K562 (cell line): ENCODE measurements around the gene NKG7. TPM values are rescaled to one million over a fixed set of nuclear protein-coding genes. Genes with fewer than 3 reads are reported as not detected.

Source experiments
- ATAC-seq: fragments of 200-7000 bp; cut with Tn5 transposase; 3 replicates; pipeline ENCODE4 v1.9.1; 2020; ENCODE audit warnings: moderate library complexity
- BruUV-seq: library from RNA; stranded (reverse); fragments of 400-500 nt; replicated peaks from 2 replicates; lab custom pipeline; 2021; lab: Mats Ljungman, UMichigan
- CTCF ChIA-PET: fragments of 300-600 bp; formaldehyde crosslinking; extraction: SDS; loops from one replicate; lab custom pipeline; 2021; ENCODE audit warnings: low intra/inter-chr PET ratio; lab: Yijun Ruan, JAX
- POLR2A ChIA-PET: fragments of 300-600, 350-650 bp; sonication (Branson Sonifier 250); formaldehyde crosslinking; extraction: SDS; loops from one replicate; lab custom pipeline; 2021; ENCODE audit warnings: antibody characterized with exemption, inconsistent platforms; lab: Yijun Ruan, JAX
- DNase-seq, 4 experiments: peaks; one replicate each; pipeline versions ENCODE4 v3.0.0 to v3.0.0-alpha.2; 2011 to 2018; ENCODE audit warnings: low spot score in 3 of 4, mixed read lengths in 3 of 4; ENCODE audit errors: extremely low read depth in 1 of 4
- FAIRE-seq: peaks from 2 replicates; lab custom pipeline; 2011; peaks lifted over from hg19 to GRCh38; lab: Jason Lieb, UNC
- H2AFZ ChIP-seq: 2 replicates; pipeline ENCODE4 v1.6.0; 2011; ENCODE audit warnings: low read depth, low read length, control low read depth, inconsistent platforms
- H3K27ac ChIP-seq: fragments of 200-600 bp; 3 replicates; pipeline ENCODE4 v1.8.0; 2011; ENCODE audit warnings: low read depth, mild to moderate bottlenecking, control low read depth, inconsistent platforms, low read length, moderate library complexity, mixed read lengths; ENCODE audit errors: extremely low read depth
- H3K27me3 ChIP-seq, 2 experiments: fragments of 300-600 bp in 1 of 2; 2 replicates in 1 of 2; 3 replicates in 1 of 2; pipeline versions ENCODE4 v1.6.0 to v1.8.0; 2011; ENCODE audit warnings: inconsistent platforms in 2 of 2, low read length in 2 of 2, mild to moderate bottlenecking in 1 of 2, mixed read lengths in 1 of 2, moderate library complexity in 1 of 2; ENCODE audit not compliant: control insufficient read depth in 2 of 2, insufficient read depth in 2 of 2
- H3K36me3 ChIP-seq: fragments of 300-600 bp; 3 replicates; pipeline ENCODE4 v1.8.0; 2011; ENCODE audit warnings: mild to moderate bottlenecking, low read length, inconsistent platforms; ENCODE audit not compliant: control insufficient read depth, insufficient read depth
- H3K4me1 ChIP-seq, 2 experiments: fragments of 200-600 bp in 1 of 2; replicated peaks in 1 of 2; 2 replicates in 1 of 2; 3 replicates in 1 of 2; pipeline versions ENCODE4 v1.5.1 to v1.8.0; 2011; ENCODE audit warnings: inconsistent platforms in 2 of 2, low read length in 2 of 2, mild to moderate bottlenecking in 1 of 2, mixed read lengths in 1 of 2, moderate library complexity in 1 of 2; ENCODE audit not compliant: control insufficient read depth in 2 of 2, insufficient read depth in 2 of 2
- H3K4me2 ChIP-seq: 2 replicates; pipeline ENCODE4 v1.6.1; 2011; ENCODE audit warnings: low read length, control low read depth, inconsistent platforms, mixed read lengths; ENCODE audit not compliant: insufficient read depth
- H3K4me3 ChIP-seq: fragments of 200-600 bp; sonication (generic), shearing (Covaris generic); 2 replicates; pipeline ENCODE4 v1.5.1; 2016; ENCODE audit warnings: control low read depth, inconsistent platforms
- H3K79me2 ChIP-seq: fragments of 200-600 bp; 3 replicates; pipeline ENCODE4 v1.8.0; 2011; ENCODE audit warnings: low read length, inconsistent platforms; ENCODE audit not compliant: control insufficient read depth, insufficient read depth
- H3K9ac ChIP-seq, 2 experiments: 2 replicates each; pipeline versions ENCODE4 v1.6.0 to v1.6.1; 2011; ENCODE audit warnings: low read depth in 2 of 2, low read length in 2 of 2, control low read depth in 1 of 2, inconsistent platforms in 1 of 2, mild to moderate bottlenecking in 1 of 2, mixed read lengths in 1 of 2; ENCODE audit not compliant: insufficient read depth in 1 of 2
- H3K9me1 ChIP-seq: one replicate; pipeline ENCODE4 v1.6.0; 2011; ENCODE audit warnings: inconsistent platforms, mild to moderate bottlenecking, low read length, moderate library complexity; ENCODE audit not compliant: control insufficient read depth, insufficient read depth
- H3K9me3 ChIP-seq: replicated peaks from 2 replicates; pipeline ENCODE4 v1.5.1; 2011; ENCODE audit warnings: low read depth, low read length, inconsistent platforms; ENCODE audit not compliant: control insufficient read depth, insufficient read depth
- H4K20me1 ChIP-seq: replicated peaks from 2 replicates; pipeline ENCODE4 v1.6.1; 2011; ENCODE audit warnings: low read length, inconsistent platforms, mixed read lengths; ENCODE audit not compliant: control insufficient read depth, insufficient read depth
- CUX1 ChIP-seq: fragments of 200-800 bp; sonication (Bioruptor generic); IDR thresholded peaks from 2 replicates; pipeline ENCODE4 v1.6.1; 2016; ENCODE audit warnings: missing genetic modification characterization, missing compliant biosample characterization
- HNRNPK ChIP-seq: fragments of 200-400 bp; formaldehyde crosslinking; IDR thresholded peaks from one replicate; pipeline ENCODE4 v1.6.1; 2018; ENCODE audit warnings: mild to moderate bottlenecking, low read depth, low read length; ENCODE audit not compliant: poor library complexity, severe bottlenecking
- POLR2AphosphoS2 ChIP-seq: IDR thresholded peaks from 2 replicates; pipeline ENCODE4 v1.6.1; 2012; ENCODE audit warnings: low read length, improper control_type of control experiment
- SAFB2 ChIP-seq: fragments of 200-400 bp; formaldehyde crosslinking; IDR thresholded peaks from 2 replicates; pipeline ENCODE4 v1.6.1; 2018; ENCODE audit warnings: borderline replicate concordance, low read length, low read depth, moderate library complexity; ENCODE audit not compliant: severe bottlenecking
- ZNF316 ChIP-seq: fragments of 450-650 bp; IDR thresholded peaks from 2 replicates; pipeline ENCODE4 v1.6.1; 2016
- ZNF75A ChIP-seq: fragments of 450-650 bp; formaldehyde crosslinking; IDR thresholded peaks from 2 replicates; pipeline ENCODE4 v1.4.0; 2020; ENCODE audit warnings: mild to moderate bottlenecking
- WGBS: fragments of 100-300 bp; shearing (Covaris generic); methylation state at CpG from one replicate; pipeline ENCODE4 v1.1.6; 2016; ENCODE audit warnings: low coverage, mixed read lengths; ENCODE audit not compliant: insufficient coverage; ENCODE audit errors: missing lambda C conversion rate; 5-methylcytosine and 5-hydroxymethylcytosine counted together
- in situ Hi-C: fragments of 300-500 bp; cut with MboI; formaldehyde crosslinking; loops from 4 replicates; pipeline ENCODE4 v1.15.0; 2018; ENCODE audit warnings: inconsistent platforms, mixed read lengths
- intact Hi-C: fragments of 100-400 bp; cut with micrococcal nuclease; formaldehyde crosslinking; loops from 2 replicates; pipeline ENCODE4 v1.14.2; 2022
- polyA plus RNA-seq, 8 experiments: library from polyadenylated mRNA; depleted of rRNA in 4 of 8; stranded (reverse) in 5 of 8; unstranded in 3 of 8; fragments of >200 nt; fragmentation: Nextera tagmentation in 2 of 8; fragmentation: Illumina TruSeq in 1 of 8; extraction: Ambion mirVana in 2 of 8; extraction: Trizol in 1 of 8; gene quantifications; 2 replicates each; pipeline versions ENCODE4 v1.2.1 to v1.2.3, GENCODE V29; 2011 to 2014; ENCODE audit warnings: inconsistent platforms in 1 of 8, missing spikeins in 1 of 8
- total RNA-seq, 7 experiments: library from RNA; depleted of rRNA in 6 of 7; stranded (reverse); fragments of >200 nt in 6 of 7; fragmentation: Illumina TruSeq in 2 of 7; extraction: Trizol in 2 of 7; gene quantifications; 2 replicates each; pipeline versions ENCODE4 v1.2.1 to v1.2.3, GENCODE V29; 2011 to 2021; ENCODE audit warnings: low replicate concordance in 1 of 7
- TF ChIP-seq, protein P1 (sequence below): fragments of 250-450 bp; sonication (Bioruptor Pico); IDR thresholded peaks from 2 replicates; pipeline ENCODE4 v1.8.0; 2022; ENCODE audit warnings: inconsistent platforms, mild to moderate bottlenecking, moderate library complexity, borderline replicate concordance
- TF ChIP-seq, protein P2 (sequence below): fragments of 250-450 bp; sonication (Bioruptor Pico); IDR thresholded peaks from 2 replicates; pipeline ENCODE4 v1.4.0; 2020

Gene NKG7
- total and polyA plus RNA-seq, 9 of the 15 experiments (the other 6 are each of a cell fraction or from before 2014, with no cell fraction given), result 0.30 to 0.70 (median 0.51) TPM; not detected in 2

DNA sequence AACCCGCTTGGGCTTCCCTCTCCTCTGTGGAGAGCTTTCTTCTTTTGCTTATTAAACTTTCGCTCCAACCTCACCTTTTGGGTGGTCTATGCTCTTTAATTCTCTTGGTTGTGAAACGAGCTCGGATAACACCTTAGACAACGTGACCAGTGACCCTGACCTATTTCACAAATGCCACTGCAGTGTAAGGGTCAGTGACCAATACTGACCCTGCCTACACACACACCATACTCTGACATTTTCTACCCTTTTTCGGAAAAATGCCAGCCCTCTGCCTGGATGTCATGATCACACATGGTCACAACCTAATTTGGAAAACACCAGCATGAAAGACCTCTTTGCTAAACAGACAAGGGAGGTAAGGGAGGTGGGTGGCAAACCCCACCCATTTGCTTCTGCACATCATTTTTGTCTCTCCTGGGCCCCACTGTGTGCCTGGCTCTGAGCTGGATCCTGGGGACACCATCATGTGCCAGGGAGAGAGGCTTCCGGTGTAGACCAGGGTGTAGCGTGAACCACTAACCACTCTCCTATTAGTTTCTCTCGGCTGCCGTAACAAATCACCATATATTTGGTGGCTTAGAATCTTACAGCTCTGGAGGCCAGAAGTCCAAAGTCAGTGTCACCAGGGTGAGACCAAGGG is 16.2 kb downstream of the NKG7 start (continued):
- TF ChIP-seq POLR2AphosphoS2, result no peak
- TF ChIP-seq, protein P1, sequence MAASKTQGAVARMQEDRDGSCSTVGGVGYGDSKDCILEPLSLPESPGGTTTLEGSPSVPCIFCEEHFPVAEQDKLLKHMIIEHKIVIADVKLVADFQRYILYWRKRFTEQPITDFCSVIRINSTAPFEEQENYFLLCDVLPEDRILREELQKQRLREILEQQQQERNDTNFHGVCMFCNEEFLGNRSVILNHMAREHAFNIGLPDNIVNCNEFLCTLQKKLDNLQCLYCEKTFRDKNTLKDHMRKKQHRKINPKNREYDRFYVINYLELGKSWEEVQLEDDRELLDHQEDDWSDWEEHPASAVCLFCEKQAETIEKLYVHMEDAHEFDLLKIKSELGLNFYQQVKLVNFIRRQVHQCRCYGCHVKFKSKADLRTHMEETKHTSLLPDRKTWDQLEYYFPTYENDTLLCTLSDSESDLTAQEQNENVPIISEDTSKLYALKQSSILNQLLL (CRISPR knock-in tag), result no peak
- TF ChIP-seq ZNF316, result no peak
- TF ChIP-seq SAFB2, result no peak
- no peak for TF ChIP-seq HNRNPK
- TF ChIP-seq ZNF75A (CRISPR knock-in tag), result no peak

GRCh38 chr19:51354742-51355148 is 17.7 kb downstream of the NKG7 start:
- 14% methylated on average over 8 of the region's 8 CpGs for WGBS
- H3K4me2 ChIP-seq, result peak overlapping the region; percentile 32
- DNase-seq (no peak), ATAC-seq (no peak), FAIRE-seq (peak; percentile 35)
- no peak overlapping the region for H3K4me3 ChIP-seq
- ChIA-PET CTCF (no interaction called here), POLR2A (interaction anchor here (0.8 to 1.7 kb wide), 5 partner anchors 9 to 14 kb away, joined by 3 to 7 read pairs (median 4); partner anchors contain the start of gene ETFB)
- intact Hi-C loops (loop anchor here (5.0 kb wide), 1 partner anchor 38 kb away; the partner anchor contains the start of gene C19orf84), in situ Hi-C loops (no loop called here)
- no peaks in the 10 kb centered on the region for H3K27me3 ChIP-seq
- 0 out of 2 replicates have a peak, but pooled peaks cover 4% of the 10 kb centered on the region for H4K20me1 ChIP-seq
- H3K79me2 ChIP-seq, result peaks cover 13% of the 10 kb centered on the region
- H3K9me3 ChIP-seq, result no peaks in the 10 kb centered on the region
- H3K36me3 ChIP-seq, result peaks cover 39% of the 10 kb centered on the region
- H2AFZ ChIP-seq, result no peak overlapping the region
- H3K9ac ChIP-seq, result 0 out of 4 replicates have a peak overlapping the region, but pooled peaks of 1 of the 2 experiments have one; percentile 6
- H3K9me1 ChIP-seq, result peaks cover 5% of the 10 kb centered on the region
- peak overlapping the region; percentile 32; the same call in 1 of the 3 replicates for H3K27ac ChIP-seq
- no TSS peak for BruUV-seq
- peaks cover 23 to 32% of the 10 kb centered on the region in 2 experiments for H3K4me1 ChIP-seq
- TF ChIP-seq, protein P2, sequence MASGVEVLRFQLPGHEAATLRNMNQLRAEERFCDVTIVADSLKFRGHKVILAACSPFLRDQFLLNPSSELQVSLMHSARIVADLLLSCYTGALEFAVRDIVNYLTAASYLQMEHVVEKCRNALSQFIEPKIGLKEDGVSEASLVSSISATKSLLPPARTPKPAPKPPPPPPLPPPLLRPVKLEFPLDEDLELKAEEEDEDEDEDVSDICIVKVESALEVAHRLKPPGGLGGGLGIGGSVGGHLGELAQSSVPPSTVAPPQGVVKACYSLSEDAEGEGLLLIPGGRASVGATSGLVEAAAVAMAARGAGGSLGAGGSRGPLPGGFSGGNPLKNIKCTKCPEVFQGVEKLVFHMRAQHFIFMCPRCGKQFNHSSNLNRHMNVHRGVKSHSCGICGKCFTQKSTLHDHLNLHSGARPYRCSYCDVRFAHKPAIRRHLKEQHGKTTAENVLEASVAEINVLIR, result no peak
- no peak for TF ChIP-seq CUX1 (CRISPR knock-in tag)
